8988T (cell line): ENCODE results near the gene WHRN.

Experiments
- DNase-seq: peaks from one replicate; pipeline ENCODE4 v3.0.0; 2011

The WHRN gene

DNA sequence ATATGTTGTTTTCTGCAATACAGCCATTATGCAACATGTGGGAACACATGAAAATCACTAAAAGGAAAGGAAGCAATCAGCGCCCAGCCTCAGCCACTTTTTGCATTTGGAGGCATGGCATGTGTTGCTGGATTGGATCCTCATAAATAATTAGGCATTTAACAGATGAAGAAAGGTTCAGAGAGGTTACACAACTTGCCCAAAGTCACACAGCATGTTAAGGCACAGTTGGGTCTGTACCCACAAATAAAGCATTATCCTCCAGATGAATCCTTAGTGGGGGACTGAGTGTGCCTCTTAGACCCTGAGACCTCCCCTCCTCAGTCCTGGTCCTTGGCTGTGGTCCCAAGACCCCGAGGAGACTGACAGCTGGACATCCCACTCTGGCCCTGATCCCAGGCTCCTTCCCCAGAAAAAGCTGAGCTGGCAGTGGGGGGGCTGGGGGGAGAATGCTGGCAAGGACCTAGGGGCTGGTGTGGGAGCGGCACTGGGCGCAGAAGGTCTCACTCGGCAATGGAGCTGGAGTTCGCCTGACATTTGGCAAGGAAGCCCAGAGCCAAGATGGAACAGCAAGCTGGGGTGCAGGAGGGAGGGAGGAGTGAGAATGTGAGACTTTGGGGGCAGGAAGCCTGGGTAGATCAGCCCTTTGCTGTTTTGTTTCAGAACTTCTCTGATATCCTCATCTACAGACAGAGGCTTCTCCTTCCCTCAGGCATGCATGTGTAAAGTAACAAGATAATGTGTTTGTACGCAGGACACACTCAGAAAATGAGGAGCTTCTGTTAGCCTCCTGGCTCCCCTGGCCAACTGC lies 110.5 kb downstream of the WHRN start:
- DNase-seq: no peak

DNA sequence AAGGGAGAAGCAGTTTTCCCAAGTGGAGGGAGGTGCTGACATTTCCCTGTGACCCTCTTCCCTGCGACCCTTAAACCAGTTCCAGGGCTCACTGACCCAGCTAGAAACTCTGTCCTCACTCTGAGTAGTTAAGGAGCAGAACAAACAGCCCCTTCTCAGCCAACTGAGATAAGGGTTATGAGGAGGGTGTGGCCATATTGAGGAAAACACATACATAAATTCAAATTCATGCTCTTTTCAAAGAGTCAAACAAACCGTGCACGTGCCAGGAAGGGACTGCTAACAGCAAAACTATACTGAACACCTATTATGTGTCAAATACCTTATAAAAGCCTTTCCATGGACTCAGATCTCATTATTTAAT lies 112.5 kb downstream of the WHRN start:
- no peak for DNase-seq

DNA sequence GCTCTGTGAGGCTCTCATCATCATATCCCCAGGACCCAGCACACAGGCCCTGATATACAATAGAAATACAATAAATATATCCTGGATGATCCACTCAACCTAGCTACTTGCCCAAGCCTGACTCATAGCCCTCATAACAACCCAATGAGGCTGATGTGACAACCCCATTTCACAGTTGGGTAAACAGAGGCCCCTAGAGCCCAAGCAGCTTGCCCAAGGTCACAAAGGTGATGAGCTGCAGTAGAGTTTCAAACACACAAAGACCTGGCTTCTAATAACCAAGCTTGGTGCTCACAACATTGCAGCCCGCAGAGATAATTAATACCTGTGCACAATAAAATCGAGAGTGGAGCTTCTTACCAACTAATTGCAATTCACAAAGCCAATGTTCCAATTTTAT lies 114.3 kb downstream of the WHRN start:
- DNase-seq: no peak

DNA sequence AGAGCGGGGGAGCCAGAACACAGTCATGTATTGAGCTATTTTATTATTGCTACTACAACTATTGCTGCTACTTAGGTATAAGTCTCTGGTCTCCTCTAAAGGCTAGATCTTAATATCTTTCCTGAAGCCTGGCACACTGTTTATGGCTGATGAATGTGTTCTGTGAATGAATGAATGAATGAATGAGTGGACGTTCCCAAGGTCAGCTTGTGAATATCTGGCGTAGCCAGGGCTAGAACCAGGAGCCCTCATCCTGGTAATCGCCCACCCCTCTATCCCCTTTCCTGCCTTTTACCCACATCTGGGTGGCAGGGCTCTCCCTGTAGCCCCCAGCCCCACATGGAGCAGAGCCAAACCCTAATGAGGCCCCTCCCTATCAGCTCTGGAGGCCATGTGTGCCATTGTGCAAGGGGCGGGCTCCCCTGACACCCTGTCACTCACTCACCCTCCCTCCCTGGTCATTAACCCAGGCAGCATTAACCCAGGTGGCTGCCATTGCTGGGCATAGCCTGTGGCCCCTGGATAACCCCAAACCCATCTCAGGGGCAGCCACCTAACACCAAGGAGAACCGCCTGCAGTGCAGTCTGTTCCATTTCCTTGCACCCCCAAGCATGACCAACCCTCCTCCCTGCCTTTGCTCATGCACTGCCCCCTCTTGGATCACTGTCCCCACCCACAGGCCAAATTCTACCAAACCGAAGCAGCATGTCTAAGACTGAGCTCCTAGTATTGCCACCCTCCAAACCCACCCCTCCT lies 115.5 kb downstream of the WHRN start:
- DNase-seq: no peak

DNA sequence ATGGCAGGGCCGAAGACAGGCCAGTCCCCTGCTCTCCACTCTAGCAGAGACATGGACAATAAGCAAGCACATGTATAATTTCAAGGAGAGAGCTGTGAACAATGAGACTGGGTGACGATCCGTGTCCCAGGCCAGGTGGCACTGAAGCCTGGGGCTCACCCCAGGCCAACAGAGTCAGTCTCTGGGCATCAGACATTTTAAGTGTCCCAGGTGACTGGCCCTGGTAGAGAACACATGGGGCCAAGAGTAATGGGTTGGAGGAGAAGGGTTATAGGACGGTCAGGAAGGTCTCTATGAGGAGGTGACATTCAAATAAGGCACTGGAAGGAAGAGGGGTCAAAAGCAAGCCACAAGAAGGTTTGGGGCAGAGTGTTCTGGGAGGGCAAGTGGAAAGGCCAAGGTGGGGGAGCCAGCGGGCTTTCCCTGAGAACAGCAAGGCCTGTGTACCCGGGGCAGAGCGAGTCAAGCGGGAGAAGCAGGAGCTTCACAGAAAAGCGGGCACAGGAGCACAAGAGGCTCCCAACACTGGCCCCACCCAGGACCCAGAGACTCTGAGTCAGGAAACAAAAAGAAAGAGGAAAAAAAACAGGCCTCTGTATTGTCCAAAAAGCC lies 116.4 kb downstream of the WHRN start:
- DNase-seq: no peak

DNA sequence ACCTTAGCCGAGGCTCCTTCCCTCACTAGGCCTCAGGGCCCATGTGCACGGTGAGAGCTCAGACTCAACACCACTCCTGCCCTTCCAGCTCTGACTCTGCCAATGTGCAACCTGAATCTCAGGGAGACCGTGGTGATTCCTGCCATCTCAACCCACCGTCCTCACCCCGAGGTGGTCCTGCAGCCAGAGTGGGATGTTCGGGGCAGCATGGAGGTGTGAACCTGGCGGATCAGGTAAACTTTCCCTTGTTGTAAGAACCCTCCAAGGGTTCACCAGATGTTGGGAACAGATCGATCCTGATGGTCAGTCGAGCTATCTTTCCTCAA lies 117.0 kb downstream of the WHRN start:
- no peak for DNase-seq

DNA sequence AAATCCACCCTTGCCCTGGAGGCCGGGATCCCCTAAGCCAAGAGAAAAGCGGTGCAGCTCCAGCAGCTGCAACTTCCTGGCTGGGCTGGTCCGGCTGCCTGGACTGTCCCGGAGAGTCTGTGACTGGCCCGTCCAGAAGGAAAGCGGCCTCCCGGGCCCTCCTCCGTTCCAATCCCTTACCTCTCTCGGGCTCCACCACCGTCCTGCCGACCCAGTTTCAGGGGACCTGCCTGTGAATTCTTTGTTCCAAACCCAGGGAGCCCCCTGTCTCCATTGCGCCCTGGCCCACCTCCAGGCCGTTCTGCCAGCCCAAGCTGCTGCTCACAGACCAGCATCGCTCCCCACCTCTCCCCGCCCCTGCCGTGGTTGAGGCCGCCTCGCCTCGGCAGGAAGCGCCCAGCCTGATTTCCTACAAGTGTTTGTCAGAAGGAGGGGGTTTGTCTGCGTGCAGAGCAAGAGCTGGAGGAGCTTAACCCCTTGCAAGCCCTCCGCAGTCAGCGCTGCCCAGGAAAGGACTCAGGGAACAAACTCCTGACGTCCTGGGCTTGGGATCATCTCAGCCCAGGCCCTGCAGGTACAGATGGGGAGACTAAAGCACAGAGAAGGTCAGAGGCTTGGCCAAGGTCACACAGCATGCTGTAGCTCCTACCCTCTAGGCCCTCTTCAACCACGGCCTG lies 117.5 kb downstream of the WHRN start, which contains the start of gene AKNA:
Gene AKNA (minus strand): TSS at position 303 of the 677 bp plus-strand sequence. CDS start 6,649 bp downstream, outside the sequence.
- DNase-seq: no peak

DNA sequence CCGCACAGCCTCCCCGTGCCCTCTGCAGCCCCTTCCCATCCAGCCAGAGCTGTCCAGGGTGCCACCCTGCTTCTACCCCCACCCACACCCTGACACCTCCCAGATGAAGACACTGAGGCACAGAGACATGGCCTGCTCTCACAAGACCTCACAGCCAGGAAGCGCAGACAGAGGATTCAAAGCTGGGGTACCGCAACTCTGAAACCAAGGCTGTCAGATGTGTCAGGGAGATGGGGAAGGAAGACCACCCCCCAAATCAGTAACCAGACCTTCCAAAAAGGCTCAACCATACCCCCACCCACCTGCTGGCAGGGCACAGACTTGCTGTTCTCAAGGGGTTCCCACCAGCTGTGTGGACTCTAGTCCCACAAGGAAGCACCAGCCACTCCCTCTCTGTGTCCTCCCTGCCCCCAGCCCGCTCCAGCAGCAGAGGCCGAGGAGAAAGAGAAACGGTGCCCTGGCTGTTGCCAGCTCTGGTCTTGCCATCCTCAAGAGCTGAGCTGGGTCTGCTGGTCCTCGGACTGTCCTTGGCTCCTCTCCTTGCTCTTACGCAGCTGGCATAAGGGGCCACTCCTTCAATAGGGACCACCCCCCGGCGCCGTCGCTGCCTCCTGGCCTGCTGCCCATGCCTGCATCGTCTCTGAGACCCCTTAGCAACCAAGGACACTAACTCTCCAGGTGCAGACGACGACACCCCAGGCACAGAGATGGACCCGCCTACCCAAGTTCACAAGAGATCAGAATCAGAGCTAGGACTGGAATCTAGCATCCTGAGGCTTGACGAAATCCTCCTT lies 118.2 kb downstream of the WHRN start:
- no peak for DNase-seq

DNA sequence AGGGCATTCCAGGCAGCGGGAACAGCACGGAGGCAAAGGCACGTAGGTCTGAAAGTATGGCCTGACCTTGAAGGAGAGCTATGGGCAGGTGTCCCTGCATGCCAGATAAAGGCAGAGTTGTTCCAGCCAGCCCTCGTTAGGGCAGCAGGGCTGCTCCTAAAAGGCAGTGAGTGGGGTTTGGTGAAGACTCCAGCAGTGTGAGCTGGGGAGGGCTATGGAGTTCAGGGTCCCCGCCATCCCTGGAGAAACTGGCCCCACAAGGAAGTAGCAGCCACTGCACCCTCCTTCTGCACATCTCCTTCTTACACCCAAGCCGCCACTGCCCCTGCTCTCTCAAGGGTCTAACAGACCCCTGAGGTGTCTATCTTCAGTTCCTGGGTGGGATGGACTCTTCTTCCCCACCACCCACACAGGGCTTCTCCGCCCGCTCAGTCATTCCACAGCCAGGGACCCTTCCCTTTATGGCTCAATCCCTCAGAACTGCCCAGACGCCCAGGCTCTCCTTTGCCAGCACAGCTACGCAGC lies 118.8 kb downstream of the WHRN start:
- no peak for DNase-seq

DNA sequence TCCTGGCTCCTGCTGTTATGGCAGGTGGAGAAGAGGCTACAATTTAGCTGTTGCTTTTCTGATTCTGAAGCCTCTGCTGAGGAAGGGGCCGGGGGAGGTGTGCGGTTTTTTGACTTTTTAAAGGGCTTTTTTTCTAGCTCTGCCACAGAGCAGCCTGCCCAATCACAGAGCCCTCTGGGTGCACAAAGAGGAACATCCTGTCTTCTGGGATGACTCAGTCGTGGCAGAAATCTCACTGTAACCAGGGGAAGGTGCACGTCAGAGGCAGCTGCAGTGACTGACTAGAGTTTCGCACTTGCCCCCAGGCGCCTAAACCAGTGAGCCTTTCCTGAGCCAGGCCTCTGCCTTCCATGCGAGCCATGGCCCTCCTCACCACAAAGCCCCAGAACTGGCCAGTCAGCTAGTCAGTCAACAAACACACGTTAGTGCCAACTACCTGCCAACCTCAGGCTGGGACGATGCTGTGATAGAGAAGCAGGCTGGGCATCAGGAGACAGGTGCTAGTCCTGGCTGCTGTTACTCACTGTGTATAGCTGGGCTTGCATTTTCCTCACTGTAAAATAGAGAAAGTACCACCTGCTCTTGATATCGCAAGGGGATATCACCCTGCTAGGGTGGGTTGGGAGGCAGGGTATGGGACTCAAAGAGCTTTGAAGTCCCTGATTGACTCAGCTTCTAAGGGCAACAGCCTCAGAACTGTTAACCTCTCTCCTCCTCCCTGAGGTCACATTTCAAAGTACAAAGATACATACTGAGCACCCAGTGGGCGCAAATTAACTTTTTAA lies 119.7 kb downstream of the WHRN start:
- no peak for DNase-seq

DNA sequence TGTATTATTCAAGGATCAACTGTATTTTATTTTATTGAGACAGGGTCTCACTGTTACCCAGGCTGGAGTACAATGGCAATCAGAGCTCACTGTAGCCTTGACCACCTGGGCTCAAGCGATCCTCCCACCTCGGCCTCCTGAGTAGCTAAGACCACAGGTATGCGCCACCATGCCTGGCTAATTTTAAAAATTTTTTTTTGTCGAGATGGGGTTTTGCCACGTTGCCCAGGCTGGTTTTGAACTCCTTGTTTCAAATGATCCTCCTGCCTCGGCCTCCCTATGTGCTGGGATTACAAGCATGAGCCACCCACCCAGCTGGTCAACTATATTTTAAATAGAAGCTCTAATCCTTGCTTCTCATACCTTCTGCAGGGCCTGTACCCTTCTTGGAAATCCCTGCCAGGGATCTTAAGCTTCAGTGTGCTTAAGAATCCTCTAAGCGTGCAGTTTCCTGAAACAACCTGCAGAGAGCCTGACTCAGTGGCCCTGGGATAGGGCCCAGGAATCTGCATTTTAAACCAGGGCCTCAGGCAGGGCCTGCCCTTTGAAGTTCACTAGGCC lies 120.4 kb downstream of the WHRN start:
- DNase-seq: no peak

DNA sequence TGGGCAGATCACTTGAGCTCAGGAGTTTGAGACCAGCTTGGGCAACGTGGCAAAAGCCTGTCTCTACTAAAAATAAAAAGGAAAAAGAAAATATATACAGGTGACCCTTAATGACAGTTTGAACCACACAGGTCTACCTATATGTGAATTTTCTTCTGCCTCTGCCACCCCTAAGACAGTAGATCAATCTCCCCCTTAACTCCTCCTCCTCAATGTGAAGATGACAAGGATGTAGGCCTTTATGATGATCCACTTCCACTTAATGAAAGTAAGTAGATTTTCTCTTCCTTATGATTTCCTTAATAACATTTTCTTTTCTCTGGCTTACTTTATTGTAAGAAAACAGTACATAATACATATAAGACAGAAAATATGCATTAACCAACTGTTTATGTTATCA lies 120.9 kb downstream of the WHRN start:
- DNase-seq: no peak

DNA sequence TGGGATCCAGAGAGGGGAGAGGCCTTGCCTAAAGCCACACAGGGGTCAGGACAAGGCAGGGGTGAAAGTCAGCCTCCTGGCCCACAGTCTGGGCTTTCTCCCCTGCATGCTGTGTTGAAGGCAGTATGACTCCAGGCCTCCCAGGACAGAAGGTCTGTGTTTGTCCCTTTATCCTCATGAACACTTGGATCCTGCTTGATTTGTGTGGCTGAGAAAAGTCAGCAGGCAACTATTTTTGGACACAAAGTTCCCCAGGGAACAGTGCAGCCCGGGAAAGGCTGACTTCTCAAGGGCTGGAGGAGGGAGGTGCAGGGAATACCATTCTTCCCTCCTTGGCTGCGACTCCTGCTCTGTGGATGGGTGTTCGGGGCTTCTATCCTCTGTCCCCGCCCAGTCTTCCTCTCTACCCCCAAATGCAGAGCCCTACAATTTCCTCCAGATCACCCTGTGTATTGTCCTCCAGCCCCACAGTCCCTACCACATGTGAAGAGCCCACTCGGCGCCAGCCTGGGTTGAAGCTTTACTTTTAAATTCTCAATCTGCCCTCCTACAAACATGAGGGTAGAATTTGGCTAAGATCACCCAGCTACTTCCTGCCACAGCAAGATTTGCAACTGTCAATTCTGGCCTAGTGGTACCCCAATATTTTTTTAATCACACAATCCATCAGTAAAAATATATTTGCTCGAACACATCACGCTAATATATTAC lies 121.6 kb downstream of the WHRN start:
- DNase-seq: no peak

DNA sequence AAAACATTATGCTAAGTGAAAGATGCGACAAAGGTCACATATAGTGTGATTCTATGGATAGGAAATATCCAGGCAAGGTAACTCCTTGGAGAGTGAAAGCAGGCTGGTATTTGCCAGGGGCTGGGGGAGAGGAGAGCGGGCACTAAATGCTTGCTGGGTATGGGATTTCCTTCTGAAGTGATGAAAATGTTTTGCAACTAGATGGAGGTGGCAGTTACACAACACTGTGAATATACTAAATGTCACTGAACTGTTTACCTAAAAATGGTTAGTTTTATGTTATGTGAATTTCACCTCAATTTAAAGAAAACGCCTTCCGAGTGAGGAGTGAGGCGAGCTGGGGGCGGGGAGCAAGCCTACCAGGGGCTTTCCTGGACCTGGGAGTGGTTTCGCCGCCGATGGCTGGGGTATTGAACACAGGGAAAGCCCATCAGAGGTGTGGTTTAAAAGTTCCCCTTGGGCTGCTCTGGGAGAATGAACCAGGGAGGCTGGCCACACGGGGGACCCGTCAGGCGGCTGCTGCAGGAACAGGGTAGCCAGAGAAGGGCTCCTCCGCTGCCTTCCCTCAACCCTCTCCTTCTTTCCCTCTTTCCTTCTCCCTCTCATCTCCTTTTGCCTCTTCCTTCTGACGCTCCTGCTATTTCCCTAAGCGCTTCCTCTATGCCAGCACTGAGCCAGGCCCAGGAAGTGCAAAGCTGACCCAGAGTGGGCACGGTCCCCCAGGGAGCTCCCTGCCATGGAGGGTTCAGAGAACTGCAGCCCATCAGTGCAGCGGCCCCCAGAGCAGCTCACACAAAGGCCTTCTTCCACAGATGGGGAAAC lies 122.4 kb downstream of the WHRN start:
- no peak for DNase-seq

DNA sequence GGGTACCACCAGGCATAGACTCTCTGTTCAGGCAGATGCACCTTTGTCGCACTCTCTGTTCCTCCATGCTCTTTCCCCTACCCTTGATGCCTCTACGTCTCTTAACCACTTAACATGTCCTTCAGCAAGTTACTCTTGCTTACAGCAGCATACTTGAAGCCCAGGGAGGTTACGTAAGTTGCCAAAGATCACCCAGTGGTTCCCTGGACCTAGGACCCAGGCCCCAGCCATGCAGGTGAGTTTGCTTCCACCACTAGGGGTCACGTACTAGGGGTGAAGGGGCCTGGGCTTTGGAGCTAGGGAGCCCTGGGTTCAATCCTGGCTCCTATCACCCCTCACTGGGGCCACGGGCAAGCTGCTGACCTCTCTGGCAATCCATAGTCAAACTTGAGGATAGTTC lies 126.4 kb downstream of the WHRN start:
- no peak for DNase-seq

DNA sequence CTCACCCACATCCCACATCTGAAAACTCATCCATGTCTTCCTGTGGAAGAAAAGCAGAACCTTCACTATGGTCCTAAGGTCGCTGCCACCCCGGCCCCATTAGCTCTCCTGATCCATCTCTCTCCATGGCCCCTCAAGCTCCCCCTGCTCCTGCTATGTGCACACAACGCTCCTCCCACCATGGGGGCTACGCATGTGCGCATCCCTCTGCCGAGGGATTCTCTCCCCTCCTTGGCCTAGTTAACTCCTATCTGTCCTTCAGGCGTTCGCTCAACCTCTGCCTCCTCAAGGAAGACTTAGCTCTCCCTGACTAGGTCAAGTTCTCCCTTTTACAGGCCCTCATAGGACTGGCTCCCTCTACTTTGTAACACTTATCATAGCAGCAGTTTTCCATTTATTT lies 127.3 kb downstream of the WHRN start:
- no peak for DNase-seq

DNA sequence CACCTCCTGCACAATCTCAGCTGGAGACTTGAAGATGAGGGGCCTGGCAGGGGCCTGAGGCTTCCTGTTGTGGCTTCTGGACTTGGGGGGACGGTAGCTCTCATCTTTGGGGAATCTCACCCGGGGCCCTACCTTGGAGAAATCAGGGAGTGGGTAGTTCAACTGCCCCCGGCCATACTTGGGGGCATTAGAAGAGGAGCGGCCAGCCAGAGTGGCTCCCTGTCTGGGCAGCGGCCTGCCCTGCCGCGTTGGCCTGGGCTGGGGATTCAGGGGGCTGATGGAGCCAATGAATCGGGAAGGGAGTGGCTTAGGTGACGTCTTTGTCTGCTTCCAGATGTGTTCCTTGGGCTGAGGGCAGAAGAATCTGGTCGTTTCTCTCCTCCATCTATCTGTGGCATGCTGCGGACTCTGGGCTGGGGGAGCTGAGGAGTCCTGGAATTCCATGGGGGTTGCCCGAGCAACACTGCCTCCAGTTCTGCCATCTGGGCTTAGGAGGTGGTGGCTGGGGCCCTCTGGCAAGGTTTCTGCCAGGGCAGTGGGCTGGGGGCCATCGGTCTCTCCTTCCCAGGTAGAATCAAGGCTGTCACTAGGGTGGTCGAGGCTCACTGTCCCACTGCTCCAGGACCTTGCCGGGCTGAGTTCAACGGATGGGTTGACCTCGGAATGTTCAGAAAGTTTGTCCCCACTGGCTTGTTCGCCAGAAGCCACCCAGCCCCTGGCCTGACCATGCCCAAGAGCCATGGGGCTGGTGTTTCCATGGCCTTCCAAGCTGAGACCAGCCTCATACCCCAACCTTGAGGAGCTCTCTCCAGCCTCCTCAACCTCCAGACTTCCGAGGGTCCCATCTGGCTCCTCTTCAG lies 128.5 kb downstream of the WHRN start:
- no peak for DNase-seq

DNA sequence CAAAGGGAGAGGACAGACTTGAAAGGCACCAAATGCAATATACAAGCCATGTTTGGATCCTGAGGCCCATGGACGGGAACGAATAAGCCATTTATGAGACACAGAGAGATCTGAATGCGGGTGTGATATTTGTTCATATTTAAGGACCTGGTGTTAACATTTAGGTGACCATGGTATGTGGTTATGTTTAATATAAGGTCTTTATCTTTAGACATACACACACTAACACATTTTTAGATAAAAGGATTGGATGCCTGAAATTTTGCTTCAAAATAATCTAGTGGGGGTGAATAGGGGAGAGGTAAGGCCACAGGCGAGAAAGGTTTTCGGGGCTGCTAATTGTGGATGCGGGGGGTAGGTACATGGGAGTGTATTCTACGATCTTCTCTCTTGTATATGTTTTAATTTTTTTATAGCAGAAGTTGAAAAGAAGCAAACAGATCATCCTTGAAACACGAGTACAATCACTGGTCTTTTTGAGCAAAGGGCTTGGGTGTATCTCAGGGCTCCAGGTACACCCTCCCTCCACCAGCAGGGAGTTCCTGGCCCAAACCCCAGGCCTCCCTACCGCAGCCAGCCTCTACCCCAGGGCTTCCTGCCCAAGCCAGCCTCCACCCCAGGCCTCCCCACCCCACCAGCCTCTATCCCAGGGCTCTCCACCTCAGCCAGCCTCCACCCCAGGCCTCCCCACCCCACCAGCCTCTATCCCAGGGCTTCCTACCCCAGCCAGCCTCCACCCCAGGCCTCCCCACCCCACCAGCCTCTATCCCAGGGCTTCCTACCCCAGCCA lies 129.7 kb downstream of the WHRN start:
- no peak for DNase-seq
